LNCAP (cell line): ENCODE measurements around the gene MPRIP.

ENCODE experiments used
- TF ChIP-seq, protein P1 (sequence below): fragments of 450-650 bp; IDR thresholded peaks from 2 replicates; pipeline ENCODE4 v1.5.1; 2017; ENCODE audit warnings: mild to moderate bottlenecking

MPRIP gene

DNA sequence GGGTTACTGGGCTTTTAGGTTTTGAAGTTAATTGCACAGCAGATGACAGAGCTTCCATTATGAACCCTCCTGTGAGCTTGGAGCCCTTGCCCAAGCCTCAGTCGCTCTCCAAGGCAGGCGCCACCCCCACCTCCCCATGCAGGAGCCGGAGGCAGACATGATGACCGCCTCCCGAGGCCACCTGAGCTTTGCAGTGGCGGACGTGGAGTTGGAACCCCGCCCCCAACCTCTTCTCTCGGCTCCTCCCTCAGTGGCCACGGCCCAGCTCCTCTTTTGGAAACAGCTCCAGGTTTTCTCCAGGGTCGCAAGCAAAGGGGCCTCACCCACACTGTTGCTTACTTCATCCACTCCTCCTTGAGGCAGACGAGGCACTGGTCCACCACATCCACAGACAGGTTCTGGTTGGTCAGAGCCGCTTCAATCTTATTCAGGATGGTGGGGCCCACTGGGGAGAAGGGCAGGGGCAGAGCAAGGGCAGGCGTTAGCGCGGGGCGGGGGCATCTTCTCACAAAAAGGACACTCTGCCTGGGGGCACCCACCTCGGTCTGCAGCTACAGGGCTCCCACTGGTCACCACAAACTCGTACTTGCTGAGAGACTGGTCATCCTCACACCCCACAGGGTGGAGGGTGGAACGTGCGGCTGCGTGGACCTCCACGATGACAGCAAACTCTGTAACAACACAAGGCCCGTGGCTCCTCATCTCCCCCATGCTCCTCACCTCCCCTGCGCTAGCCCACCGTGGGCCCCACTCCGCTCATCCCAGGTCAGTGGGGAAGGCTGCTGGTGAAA lies 172.6 kb downstream of the MPRIP start:
- TF ChIP-seq, protein P1, sequence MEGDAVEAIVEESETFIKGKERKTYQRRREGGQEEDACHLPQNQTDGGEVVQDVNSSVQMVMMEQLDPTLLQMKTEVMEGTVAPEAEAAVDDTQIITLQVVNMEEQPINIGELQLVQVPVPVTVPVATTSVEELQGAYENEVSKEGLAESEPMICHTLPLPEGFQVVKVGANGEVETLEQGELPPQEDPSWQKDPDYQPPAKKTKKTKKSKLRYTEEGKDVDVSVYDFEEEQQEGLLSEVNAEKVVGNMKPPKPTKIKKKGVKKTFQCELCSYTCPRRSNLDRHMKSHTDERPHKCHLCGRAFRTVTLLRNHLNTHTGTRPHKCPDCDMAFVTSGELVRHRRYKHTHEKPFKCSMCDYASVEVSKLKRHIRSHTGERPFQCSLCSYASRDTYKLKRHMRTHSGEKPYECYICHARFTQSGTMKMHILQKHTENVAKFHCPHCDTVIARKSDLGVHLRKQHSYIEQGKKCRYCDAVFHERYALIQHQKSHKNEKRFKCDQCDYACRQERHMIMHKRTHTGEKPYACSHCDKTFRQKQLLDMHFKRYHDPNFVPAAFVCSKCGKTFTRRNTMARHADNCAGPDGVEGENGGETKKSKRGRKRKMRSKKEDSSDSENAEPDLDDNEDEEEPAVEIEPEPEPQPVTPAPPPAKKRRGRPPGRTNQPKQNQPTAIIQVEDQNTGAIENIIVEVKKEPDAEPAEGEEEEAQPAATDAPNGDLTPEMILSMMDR, result no peak

DNA sequence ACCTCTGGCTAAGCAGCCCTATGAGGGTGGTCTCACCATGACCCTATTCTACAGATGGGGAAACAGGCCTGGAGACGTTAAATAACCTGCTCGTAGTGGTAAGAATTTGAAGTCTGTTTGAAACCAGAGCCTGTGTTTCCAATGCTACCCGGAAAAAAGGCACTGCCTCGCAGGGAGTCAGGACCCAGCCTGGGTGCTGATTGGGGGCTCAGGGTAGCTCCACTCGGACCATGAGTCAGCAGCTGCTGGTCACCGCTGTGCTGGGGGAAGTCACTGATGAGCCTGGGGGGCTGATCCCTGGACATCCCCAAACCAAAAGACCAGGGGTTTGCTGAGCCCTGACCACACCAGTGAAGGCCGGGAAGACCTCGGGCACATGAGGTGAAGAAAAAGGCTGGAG lies 173.3 kb downstream of the MPRIP start:
- TF ChIP-seq, protein P1, result no peak

DNA sequence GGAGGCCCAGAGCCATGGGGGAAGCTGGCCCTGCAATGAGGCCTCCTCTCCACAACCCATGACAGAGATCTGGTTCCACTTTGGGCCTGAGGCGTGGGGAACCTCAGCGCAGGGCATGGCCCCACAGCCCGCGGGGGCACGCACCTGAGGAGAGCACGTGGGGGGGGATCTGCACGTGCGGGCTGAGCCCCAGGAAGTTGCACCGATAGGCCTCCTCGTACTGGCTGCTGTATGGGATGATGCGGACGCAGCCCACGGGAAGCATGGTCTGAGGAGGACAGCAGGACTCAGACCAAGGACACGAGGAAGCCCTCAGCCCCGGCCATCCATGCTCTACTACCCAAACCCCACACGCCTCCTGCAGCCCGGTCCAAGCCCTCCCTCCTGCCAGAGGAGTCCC lies 174.0 kb downstream of the MPRIP start:
- TF ChIP-seq, protein P1, result no peak

DNA sequence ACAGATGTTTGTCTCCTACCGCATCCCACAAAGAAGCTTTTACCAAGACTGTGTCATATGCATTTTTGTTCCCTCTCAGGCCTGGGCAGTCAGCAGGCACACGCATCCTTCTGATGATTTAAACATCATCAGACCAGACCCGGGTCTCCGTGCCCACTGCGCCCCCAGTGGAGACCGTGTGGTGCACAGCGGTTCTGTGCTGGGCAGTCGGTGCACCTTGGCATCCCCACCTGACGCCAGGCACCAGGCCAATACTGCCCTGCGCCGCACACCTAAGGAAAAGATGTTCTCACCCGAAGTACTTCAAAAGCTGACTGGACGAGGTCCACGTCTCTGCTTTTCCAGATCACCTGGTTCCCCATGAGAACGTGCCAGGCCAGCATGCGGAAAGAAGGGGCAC lies 174.5 kb downstream of the MPRIP start:
- TF ChIP-seq, protein P1, result peak; percentile 84

DNA sequence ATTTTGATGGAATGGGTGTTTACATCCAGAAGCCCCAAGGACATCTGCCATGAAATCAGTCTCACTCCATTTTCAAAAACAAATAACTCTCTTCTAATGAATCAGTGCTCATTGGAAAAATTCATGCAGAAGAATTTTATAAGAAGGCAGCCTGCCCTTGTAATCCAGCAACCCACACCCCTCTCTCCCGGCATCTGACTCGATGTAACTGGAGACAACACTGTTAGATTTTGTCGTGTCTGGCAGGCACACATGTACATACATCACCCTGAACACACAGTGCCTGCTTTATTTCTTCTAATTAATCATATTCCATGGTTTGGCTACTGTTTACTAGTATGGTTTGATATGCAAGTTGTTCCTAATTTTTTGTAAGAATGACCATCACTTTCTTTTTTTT lies 175.7 kb downstream of the MPRIP start:
- TF ChIP-seq, protein P1, result no peak

DNA sequence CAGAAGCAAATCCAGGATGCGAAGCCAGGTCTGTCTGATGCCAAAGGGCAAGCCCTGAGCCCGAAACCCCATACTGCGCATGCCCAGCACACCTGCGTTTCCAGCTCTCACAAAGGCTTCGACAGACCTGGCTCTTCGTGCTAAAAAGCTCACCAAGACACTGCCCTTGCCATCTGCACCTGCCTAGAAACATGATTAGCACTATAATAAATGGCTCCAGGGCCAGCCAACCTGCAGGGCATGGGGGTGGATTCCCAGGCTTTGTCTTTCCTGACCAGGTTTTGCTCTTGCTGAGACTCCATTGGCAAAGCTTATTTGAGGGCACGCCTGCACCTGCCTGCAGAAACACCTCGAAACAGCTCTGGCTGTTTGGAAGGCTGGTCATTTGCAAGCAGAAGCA lies 178.3 kb downstream of the MPRIP start:
- TF ChIP-seq, protein P1, result no peak

DNA sequence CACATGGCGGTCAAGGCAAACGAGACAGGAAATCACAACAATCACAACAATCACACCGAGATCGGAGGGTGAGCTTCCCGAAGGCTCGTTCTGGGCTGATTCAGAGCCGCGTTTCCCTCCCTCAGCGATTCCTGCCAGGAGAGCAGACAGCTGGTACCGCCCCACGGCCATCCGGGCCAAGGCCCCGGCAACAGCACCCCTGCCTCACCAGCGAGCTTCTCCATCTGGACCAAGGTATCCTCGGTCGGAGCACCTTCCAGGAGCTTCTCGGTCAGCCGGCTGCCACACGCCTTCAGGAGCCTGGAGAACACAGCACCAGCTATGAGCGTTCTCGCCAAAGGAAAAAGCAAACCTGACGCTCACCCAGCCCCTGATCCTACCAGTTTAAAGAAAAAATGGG lies 179.1 kb downstream of the MPRIP start:
- TF ChIP-seq, protein P1, result no peak

DNA sequence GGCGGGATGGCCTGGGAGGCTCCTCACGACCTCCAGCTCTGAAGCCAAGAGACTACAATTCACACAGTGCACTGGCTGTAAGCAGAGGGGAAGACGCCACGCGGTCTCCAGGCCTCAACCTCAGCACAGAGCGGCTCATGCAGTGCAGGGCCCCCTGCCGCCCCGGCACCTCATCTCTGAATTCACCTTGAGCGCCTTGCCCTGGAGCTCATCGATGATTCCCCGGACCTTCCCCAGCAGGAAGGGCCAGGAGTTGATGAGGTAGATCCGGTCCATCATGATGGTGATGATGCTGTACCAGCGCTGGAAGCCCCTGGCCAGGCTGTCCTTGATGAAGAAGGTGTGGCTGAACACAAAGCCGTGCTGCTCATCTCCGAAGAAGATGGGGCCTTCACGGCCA lies 181.5 kb downstream of the MPRIP start:
- TF ChIP-seq, protein P1, result no peak
